ENCODE results near the gene CTNNA3.

DNA sequence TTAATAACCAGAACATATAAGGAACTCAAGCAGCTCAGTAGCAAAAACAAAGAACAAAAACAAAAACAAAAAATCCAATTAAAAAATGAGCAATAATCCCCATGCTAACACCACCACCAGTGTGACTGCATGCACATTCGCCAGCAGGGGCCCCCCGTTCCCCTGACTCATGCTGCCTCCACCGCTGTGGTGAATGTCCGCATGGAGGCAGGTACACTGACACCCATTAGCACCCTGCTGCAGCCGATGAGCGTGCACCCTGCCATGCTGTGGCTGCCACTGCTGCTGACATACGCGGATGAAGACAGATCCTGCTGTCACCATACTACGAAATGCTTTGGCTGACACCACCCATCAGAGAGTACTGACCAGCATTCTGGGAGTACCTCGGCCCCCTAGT is 1091.8 kb downstream of the CTNNA3 start:
- TF ChIP-seq, protein P1, sequence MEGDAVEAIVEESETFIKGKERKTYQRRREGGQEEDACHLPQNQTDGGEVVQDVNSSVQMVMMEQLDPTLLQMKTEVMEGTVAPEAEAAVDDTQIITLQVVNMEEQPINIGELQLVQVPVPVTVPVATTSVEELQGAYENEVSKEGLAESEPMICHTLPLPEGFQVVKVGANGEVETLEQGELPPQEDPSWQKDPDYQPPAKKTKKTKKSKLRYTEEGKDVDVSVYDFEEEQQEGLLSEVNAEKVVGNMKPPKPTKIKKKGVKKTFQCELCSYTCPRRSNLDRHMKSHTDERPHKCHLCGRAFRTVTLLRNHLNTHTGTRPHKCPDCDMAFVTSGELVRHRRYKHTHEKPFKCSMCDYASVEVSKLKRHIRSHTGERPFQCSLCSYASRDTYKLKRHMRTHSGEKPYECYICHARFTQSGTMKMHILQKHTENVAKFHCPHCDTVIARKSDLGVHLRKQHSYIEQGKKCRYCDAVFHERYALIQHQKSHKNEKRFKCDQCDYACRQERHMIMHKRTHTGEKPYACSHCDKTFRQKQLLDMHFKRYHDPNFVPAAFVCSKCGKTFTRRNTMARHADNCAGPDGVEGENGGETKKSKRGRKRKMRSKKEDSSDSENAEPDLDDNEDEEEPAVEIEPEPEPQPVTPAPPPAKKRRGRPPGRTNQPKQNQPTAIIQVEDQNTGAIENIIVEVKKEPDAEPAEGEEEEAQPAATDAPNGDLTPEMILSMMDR (IDR thresholded peaks at IDR 0.05; ENCODE audit: low read depth, low read length, poor library complexity, severe bottlenecking), result no peak
- no peak for TF ChIP-seq EZH2phosphoT487 (IDR thresholded peaks at IDR 0.05; ENCODE audit: borderline replicate concordance, low read length)

All from DOHH2 (cell line).